NCI-H146 (cell line): ENCODE measurements around the gene TRMU.
A peak's percentile ranks its signal among the peaks of the same experiment; 100 is the strongest.

Experiments used
- DNase-seq: peaks from one replicate; lab custom pipeline; 2025; lab: John Stamatoyannopoulos, UW

The TRMU gene, protein sequence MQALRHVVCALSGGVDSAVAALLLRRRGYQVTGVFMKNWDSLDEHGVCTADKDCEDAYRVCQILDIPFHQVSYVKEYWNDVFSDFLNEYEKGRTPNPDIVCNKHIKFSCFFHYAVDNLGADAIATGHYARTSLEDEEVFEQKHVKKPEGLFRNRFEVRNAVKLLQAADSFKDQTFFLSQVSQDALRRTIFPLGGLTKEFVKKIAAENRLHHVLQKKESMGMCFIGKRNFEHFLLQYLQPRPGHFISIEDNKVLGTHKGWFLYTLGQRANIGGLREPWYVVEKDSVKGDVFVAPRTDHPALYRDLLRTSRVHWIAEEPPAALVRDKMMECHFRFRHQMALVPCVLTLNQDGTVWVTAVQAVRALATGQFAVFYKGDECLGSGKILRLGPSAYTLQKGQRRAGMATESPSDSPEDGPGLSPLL

DNA sequence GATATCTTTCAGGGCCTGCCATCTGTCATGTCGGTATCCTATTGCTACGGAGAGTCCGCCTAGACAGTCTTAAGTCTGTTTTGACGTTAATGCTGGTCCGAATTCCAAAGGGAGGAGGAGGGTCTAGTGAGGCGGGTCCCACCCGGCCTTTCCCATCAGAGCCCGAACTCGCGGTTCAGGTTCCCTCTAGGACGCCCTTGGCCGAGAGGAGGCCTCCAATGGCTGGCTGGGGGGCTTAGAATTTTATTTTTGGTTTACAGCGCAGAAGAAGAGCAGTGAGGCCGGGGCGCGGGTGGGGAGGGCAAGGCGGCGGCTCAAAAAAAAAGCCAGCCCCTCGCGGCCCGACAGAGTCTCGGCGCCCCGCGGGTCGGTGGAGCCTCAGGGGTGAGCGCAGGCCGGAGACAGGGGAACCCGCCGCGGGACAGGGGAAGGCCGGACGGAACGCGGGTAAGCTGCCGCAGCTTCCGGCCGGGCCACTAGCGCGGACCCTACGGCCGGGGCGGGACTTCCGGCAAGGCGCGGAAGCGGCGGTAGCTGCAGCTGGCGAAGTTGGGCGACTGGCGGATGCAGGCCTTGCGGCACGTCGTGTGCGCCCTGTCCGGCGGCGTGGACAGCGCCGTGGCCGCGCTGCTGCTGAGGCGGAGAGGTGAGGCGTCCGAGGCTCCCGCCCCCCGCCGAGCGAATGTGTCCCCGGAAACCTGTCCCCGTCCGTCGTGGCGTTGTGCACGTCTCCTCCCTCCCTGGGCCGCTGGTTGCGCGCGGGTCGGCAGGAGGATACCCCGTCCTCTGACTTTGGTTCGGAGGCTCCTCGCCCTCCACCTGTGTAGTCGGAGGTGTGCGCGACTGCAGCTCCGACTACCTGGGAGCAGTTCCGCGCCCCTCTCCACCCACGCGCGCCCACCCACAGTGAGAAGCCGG, at the start of gene TRMU:
Gene TRMU, plus strand, starts transcription at position 514 of the 918 bp plus-strand sequence. Its CDS starts 51 bp downstream, at position 565.
- peak; percentile 74 for DNase-seq

DNA sequence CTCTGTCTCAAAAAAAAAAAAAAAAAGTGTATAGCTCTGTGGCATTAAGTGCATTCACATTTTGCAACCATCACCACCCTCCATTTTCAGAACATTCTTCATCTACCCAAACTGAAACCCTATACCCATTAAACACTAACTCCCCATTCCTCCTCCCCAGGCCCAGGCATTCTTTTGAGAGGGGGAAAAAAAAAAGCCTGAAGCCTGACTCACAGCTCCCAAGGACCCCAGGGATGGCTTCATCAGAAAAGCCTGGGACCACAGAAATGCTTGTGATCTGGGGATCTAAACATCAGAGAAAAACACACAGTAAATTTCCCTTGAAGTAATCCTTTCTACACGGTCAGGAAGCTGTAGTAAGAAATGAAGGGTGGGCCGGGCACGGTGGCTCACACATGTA, 49.5 kb upstream of the TRMU start:
- no peak for DNase-seq

DNA sequence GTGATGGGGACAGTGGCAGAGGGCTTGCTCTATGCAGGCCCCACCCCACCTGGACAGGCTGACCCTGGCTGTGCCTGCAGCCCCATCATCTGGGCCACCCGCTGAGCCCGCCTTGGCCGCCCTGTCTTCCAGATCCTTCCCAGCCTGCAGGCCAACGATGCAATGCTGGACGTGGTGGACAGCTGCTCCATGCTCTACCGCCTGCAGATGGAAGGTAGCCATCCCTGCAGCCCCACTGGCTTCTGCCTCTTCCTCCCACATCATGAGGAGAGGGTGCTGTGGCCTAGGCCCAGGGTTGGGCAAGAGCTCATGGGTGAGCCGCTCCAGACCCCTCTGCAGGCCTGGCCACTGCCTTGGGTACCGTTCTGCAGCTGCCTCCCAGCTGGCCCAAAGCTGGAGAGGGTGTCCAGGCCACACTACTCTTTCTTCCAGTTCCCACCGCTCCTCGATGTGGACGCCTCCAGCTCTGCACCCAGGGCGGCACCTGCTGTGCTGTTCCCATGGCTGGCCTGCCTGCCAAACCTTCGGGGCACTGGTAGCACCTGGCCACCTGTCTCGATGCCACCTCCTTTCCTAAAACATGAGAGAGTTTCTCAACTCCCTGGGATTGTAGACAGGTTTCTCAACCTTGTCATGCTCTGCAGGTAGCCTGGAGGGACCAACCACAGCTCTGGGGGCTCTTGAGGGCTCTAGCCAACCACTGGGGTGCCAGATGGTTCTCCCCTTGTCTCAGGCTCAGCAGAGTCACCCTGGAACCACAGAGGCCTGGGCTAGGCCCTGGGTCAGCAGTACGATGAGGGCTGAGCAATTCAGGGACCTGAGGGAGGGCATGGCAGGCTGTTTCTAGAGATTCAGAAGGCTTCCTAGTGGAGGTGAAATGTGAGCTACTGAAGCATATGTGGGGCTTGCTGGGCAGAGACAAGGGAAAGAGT, 48.3 kb upstream of the TRMU start:
- DNase-seq, result no peak

DNA sequence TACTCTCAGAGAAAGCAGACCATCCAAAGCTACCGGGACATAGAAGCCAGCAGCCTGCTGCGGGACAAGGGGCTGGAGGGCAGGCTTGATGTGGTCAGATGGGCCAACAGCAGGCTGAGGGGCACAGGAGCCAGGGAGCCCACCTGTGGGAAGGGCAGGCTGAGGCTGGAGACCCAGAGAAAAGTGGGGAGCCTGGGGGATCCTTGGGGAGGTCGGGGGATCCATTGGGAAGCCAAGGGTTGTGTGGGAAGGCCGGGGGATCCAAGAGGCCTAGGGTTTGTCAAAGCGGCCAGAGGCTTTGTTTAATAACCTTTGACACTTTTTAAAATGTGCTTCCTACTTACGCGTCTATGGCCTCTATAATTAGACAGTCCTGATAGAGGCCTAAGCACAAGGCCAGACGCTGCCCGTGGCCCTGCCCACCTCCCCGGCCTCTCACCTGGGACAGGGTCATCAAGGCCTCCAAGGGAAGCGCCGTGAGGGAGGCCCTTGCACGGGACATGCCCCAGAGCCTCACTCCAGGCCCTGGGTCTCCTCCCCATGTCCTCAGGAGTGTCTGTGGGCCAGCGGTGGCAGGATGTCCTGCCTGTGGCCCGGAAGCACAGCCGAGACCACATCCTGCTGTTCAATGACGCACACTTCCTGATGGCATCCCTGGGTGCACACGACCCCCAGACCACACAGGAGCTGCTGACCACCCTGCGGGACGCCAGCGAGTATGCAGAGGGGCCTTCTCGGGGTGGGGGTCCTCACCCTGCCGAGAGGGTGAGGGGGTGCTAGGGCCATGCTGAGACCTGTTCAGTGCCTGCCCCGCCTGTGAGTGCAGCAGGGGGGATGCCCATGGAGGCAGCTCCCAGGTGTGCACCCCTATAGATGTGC, 47.4 kb upstream of the TRMU start:
- DNase-seq, result no peak

DNA sequence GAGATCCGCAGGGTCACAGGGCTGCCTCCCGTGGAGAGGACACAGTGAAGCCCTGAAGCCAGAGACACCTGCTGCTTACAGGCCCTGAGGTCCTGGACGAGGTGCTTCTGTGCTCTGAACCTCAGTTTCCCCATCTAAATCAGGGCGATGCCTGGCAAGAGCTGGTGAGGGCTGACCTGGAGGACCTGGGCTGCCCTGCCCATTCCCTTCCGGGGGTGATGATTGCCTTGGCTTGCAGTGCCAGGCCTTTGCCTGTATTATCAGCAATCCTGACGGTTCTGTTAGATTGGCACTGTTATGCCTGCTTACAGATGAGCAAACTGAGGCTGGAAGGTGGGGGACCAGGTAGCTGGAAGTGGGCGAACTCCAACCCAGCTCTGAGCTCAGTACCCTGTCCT, 46.7 kb upstream of the TRMU start:
- DNase-seq, result no peak

DNA sequence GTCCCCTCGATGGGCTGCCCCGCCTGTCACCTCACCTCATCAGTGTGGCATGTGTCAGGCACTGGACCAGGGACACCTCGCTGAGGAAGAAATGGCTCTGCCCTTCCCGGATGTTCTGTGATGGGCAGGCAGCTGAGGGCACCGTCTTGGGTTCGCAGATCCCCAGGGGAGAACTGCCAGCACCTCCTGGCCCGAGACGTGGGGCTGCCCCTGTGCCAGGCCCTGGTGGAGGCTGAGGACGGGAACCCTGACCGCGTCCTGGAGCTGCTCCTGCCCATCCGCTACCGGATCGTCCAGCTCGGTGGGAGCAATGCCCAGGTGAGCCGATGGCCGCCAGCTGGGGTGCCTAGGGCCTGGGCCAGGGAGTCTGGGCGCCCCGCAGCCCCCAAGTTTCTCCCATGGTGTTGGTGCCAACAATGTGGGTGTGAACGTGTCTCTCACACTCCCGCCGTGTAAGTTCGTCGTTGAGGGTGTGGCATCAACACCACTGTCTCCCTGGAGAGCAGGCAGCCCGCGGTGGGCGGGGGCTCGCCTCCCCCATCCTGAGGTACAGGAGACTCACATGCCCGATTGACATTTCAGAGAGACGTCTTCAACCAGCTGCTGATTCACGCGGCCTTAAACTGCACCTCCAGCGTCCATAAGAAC, 46.1 kb upstream of the TRMU start:
- no peak for DNase-seq

DNA sequence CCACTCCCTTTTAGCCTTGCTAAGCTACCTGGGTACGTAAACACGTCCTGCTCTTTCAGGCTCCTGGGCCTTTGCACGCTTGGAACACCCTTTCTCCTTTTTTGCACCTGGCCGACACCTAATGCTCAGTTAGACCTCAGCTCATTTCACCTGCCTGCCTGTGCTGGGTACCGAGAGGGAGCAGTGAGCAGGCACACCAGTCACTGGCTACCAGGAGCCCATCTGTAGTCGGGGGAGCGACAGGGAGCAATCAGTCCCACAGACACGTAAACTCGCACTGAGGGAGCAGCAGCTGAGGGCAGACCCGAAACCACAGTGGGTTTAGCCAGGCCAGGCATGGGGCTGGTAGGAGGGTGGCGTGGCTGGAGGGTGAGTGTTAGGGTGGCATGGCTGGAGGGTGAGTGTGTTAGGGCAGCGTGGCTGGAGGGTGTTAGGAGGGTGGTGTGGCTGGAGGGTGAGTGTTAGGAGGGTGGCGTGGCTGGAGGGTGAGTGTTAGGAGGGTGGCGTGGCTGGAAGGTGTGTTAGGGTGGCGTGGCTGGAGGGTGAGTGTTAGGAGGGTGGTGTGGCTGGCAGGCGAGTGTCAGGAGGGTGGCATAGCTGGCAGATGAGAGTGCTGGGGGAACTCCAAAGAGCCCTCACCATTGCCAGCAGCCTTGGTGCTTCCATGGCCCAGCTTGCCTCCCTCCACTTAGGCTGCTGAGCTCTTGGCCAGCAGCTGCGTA, 45.2 kb upstream of the TRMU start:
- DNase-seq, result no peak

DNA sequence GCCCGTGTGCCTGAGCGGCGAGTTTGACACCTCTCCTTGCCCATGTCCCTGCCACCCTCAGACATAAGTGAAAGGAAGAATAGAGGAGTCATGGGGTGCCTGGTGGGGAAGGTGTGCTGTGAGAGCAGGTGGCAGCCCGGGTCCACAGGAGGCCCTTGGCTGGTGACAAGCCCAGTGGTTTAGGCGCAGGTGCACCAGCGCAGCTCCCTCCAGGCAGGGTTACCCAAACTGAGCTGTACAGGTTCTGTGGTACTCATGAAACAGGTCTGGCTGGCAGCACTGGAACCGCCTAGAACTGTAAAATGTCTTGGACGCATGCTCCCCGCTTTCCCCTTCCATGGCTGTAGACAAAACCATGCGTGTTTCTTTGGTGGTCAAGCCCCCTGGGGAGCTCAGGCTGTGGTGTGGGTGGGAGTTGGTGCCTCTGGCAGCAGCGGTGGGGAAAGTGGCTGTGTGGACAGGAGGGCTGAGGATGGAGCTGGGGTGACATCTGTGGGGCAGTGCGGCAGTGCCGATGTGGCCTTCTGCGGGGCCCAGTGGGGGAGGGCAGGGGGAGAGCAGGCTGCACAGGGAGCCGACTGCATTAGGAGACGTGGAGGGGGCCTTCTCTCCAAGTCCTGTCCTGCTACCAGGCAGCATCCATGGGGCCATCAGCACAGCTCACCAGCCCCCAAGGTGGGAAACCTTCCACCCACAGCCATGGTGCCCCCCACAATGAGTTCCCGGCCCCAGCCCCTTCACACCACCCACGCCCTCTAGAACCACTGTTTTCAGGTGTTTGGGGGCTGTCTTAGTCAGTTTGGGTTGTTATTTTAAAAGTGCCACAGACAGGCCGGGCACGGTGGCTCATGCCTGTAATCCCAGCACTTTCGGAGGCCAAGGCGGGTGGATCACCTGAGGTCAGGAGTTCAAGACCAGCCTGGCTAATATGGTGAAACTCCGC, 44.4 kb upstream of the TRMU start:
- peak; percentile 66 for DNase-seq

DNA sequence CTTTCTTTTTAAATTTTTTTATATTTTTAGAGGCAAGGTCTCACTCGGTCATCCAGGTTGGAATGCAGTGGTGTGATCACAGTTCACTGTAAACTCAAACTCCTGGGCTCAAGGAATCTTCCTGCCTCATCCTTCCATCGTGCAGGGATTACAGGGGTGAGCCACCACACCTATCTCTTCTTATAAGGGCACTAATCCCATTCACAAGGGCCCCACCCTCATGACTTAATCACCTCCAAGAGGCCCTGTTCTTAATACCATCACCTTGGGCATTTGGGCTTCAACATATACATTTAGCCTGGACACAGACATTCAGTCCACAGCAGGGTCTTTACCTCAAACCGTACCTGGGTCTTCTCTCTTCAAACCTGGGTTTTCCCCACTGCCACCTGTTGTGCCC, 43.3 kb upstream of the TRMU start:
- no peak for DNase-seq

DNA sequence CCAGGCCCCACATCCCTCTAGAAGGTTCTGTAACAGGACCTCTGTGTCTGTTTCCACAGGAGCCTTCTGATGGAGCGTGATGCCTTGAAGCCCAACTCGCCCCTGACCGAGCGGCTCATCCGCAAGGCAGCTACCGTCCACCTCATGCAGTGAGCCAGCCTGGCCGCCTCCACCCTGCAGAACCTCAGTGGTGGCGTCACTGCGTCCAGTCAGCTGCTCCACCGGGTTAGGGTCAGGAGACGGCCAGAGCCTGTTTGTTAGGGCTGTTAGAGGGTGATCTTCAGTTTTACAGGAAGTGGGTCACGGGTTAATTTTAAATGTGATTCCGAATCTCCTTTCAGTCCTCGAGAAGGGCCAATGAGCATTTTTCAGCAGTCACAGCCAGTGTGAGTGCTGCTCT, 42.8 kb upstream of the TRMU start:
- DNase-seq, result no peak

DNA sequence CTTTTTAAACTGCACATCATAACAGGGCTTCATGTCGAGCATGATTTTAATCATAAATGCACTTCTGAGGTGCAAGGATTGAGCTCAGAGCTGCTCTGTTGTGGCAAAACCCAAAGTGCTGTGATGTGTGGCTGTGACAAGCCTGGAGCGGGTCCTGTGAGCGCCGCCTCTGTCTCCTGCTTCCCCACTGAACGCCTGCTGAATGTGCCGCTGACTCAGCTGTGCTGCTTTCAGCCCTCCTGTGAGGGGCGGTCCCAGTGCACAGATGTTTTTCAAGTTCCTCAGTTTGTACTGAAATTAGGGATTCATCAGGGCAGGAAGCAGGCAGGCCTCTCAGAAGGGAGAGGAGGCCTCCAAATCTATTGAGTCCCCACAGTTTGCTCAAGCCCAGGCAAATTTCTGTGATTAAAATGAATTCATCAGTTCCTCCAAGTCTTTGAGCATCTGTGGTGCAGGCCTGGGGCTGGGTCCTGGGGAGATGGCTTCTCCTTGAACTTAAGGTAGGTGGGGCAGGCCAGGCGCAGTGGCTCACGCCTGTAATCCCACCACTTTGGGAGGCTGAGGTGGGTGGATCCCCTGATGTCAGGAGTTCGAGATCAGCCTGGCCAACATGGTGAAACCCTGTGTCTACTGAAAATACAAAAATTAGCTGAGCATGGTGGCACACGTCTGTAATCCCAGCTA, 41.8 kb upstream of the TRMU start:
- DNase-seq, result no peak

DNA sequence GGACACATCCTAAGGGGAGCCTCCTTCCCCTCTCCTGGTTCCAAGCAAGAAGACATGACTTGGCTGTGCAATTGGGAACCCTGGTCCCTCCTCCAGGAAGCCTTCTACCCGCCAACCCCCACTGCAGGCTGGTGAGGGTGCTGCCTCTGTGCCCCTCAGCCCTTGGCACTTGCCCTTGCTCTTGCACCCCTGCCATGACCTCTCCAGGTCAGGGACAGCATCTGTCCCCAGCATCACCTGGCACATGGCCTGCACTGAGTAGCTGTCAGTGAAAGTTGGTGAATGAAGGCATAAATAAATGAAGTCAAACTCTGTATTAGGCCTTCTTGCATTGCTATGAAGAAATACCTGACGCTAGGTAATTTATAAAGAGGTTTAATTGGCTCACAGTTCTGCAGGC, 40.7 kb upstream of the TRMU start:
- no peak for DNase-seq

DNA sequence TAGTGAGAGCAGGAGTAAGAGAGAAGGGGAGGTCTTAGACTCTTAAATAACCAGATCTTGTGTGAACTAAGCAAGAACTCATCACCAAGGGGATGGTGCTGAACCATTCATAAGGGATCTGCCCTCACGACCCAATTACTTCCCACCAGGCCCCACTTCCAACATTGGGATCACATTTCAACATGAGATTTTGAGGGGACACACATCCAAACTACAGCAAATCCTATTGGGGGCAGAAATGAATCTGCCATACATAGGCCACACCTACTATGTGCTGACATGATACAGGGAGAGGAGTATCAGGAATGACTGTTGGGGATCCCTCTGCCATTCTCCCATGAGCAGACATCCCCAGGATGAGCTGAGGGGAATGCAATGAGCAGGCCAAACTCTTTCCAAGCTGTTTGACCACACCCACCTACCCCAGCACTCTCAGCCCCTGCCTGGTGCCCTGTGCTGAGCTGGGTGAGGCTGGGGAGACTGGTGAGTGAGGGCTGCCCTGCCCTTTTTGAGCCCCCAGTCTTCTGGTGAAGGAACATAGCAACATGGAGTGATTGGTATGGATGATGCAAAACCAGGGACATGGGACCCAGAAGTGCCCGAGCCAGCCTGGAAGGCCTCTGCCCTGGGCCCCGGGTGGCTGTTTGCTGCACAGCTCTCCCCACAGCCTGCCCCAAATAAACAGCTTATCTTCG, 40.1 kb upstream of the TRMU start:
- DNase-seq, result no peak

DNA sequence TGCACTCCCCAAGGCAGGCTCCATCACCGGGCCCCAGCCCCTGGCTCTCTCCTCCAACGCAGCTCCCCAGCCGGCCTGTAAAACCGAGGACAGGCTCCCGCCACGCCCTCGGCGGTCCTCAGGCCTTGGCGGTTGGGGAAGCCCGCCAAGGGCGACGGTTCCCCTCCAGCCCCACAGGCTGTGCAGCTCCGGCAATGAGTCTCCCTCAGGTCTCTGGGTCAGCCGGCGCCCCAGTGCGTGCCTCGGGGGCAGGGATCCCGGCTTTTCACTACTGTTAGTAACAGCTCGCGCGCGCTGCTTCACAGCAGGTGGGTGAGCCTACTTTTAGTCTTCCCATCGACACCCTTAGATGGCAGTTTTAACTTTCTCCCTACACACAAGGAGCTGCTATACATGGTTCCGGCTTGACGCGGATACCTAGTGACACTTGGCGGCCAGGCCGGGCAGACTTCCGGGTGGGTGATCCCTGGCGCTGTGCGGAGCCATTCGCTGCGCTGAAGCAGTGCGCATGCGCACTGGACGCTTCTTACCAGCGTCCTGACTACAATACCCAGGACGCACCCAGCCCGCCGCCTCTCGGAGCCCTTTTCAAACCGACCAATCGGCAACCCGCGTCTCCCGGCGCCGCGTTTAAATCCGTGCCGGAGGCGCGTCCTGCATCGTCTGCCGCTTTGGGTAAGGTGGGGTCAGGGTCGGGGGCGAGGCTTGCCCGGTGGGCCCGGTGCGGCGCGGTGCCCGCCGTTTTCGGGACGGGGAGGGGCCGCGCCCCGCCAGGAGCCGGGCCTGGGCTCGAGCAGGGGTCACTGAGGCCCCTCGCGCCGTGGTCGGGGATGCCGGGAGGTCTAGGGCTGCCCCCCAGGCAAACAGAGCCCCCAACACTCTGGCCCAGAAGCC, 39.0 kb upstream of the TRMU start, which contains the start of gene GTSE1:
Gene GTSE1, plus strand, starts transcription at position 614 of the 894 bp plus-strand sequence. CDS start 531 bp downstream, outside the sequence.
- DNase-seq, result peak; percentile 96

DNA sequence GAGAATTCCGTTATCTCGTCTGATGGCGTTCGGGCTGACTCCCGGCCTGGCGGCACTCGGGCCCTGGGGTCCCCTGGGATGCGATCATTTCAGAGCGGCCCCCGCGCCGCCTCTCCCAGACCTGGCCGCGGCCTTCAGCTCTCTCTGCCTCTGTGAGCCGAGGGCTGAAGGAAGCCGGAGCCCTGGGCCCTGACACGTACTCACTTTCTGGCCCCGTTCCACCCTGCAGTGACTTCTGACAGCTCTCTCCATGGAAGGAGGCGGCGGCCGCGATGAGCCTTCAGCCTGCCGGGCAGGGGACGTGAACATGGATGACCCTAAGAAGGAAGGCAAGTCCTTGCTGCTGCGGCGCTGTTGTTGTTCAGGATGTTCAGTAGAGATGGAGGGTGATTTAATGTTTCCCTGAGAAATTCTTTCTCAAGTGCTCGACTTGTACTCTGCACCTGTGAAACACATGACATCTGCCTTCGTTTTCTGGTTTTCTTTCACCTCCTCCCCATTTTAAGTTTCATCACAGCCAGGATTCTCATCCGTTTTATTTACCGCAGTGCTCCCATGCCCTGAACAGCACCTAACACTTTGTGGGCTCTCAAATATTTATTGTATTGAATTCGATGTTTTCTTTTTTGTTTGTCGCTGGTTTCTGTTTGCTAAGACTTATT, 38.2 kb upstream of the TRMU start:
- DNase-seq, result peak; percentile 14

DNA sequence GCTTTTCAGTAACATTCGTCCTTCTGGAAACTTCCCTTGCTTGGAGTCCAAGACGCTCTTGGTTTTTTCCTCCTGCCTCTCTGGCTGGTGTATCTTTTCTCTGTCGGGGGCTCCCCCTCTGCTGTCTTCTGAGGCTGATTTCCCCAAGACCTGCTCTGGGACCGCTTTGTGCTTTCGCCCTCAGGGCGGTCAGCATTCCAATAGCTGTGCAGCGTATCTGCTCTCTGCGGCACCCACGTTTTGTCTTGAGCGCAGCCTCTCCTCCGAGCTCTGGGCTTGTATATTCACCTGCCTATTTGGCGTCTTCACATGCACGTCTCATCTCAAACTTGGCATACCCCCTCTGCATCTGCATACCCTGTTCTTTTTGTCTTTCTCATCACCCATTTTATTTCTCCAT, 36.4 kb upstream of the TRMU start:
- DNase-seq, result no peak
